Liver (tissue), 9 donors: ENCODE results near the gene TNMD. TPM values are rescaled to one million over a fixed set of nuclear protein-coding genes. Genes with fewer than 3 reads are reported as not detected.
A peak's percentile ranks its signal among the peaks of the same experiment; 100 is the strongest.

ENCODE experiments used
- DNase-seq: peaks from one replicate; pipeline ENCODE4 v3.0.0-alpha.2; 2017; ENCODE audit warnings: low spot score
- H3K27ac ChIP-seq, 2 donors: one replicate each; pipeline ENCODE4 v1.7.0; 2013; ENCODE audit warnings: inconsistent platforms in 2 of 2, low read length in 2 of 2, control low read depth in 1 of 2, low read depth in 1 of 2, mild to moderate bottlenecking in 1 of 2
- H3K27me3 ChIP-seq, 4 donors: one replicate each; pipeline versions ENCODE4 v1.6.1 to v1.7.0; 2013; ENCODE audit warnings: low read length in 3 of 4, inconsistent platforms in 1 of 4, mild to moderate bottlenecking in 1 of 4, moderate library complexity in 1 of 4; ENCODE audit not compliant: control insufficient read depth in 4 of 4, insufficient read depth in 4 of 4
- H3K36me3 ChIP-seq, 4 donors: one replicate each; pipeline versions ENCODE4 v1.6.1 to v1.7.0; 2013; ENCODE audit warnings: low read length in 3 of 4, mild to moderate bottlenecking in 3 of 4, low read depth in 1 of 4, moderate library complexity in 1 of 4; ENCODE audit not compliant: control insufficient read depth in 4 of 4, insufficient read depth in 3 of 4
- H3K4me1 ChIP-seq, 4 donors: one replicate each; pipeline versions ENCODE4 v1.6.1 to v1.7.0; 2013; ENCODE audit warnings: low read length in 3 of 4, mild to moderate bottlenecking in 3 of 4, moderate library complexity in 1 of 4; ENCODE audit not compliant: control insufficient read depth in 4 of 4, insufficient read depth in 4 of 4
- H3K4me3 ChIP-seq, 3 donors: one replicate each; pipeline versions ENCODE4 v1.6.1 to v1.7.0; 2013; ENCODE audit warnings: low read length in 3 of 3, control low read depth in 1 of 3, low read depth in 1 of 3, mild to moderate bottlenecking in 1 of 3
- H3K9ac ChIP-seq, 2 donors: one replicate each; pipeline ENCODE4 v1.7.0; 2013; ENCODE audit warnings: low read length in 2 of 2, mild to moderate bottlenecking in 2 of 2, moderate library complexity in 2 of 2, control low read depth in 1 of 2, low read depth in 1 of 2
- H3K9me3 ChIP-seq, 4 donors: one replicate each; pipeline versions ENCODE4 v1.6.1 to v1.7.0; 2013; ENCODE audit warnings: low read length in 3 of 4; ENCODE audit not compliant: control insufficient read depth in 4 of 4
- ATF3 ChIP-seq: IDR thresholded peaks from 2 replicates; pipeline ENCODE4 v1.6.1; 2016; ENCODE audit warnings: antibody characterized with exemption
- CTCF ChIP-seq: fragments of 150-350 bp; IDR thresholded peaks from 2 replicates; pipeline ENCODE4 v1.5.1; 2017; ENCODE audit warnings: improper control_type of control experiment, low read depth, low read length; ENCODE audit not compliant: missing input control
- EGR1 ChIP-seq, 2 donors: IDR thresholded peaks; 2 replicates each; pipeline ENCODE4 v1.6.1; 2016 to 2018; ENCODE audit warnings: antibody characterized with exemption in 2 of 2, low read depth in 2 of 2
- FOXA1 ChIP-seq: IDR thresholded peaks from 2 replicates; pipeline ENCODE4 v1.6.1; 2016; ENCODE audit warnings: antibody characterized with exemption
- FOXA2 ChIP-seq: IDR thresholded peaks from 2 replicates; pipeline ENCODE4 v1.6.1; 2016; ENCODE audit warnings: antibody characterized with exemption
- GABPA ChIP-seq, 2 donors: IDR thresholded peaks in 1 of 2; conservative IDR thresholded peaks in 1 of 2; 2 replicates each; pipeline ENCODE4 v1.6.1; 2016; ENCODE audit warnings: antibody characterized with exemption in 2 of 2, mild to moderate bottlenecking in 1 of 2, moderate library complexity in 1 of 2
- HNF4A ChIP-seq, 2 donors: conservative IDR thresholded peaks; 2 replicates each; pipeline ENCODE4 v1.6.1; 2016; ENCODE audit warnings: antibody characterized with exemption in 2 of 2, mild to moderate bottlenecking in 2 of 2
- HNF4G ChIP-seq: IDR thresholded peaks from 2 replicates; pipeline ENCODE4 v1.6.1; 2016; ENCODE audit warnings: antibody characterized with exemption
- JUND ChIP-seq, 2 donors: IDR thresholded peaks; 2 replicates each; pipeline ENCODE4 v1.6.1; 2016; ENCODE audit warnings: antibody characterized with exemption in 2 of 2
- NR2F2 ChIP-seq: IDR thresholded peaks from 2 replicates; pipeline ENCODE4 v1.6.1; 2016; ENCODE audit warnings: antibody characterized with exemption
- RAD21 ChIP-seq, 2 donors: IDR thresholded peaks; 2 replicates each; pipeline ENCODE4 v1.6.1; 2016; ENCODE audit warnings: antibody characterized with exemption in 2 of 2, mild to moderate bottlenecking in 2 of 2
- REST ChIP-seq: IDR thresholded peaks from 2 replicates; pipeline ENCODE4 v1.6.1; 2016; ENCODE audit warnings: antibody characterized with exemption, mild to moderate bottlenecking
- RXRA ChIP-seq, 2 donors: IDR thresholded peaks; 2 replicates each; pipeline ENCODE4 v1.6.1; 2017 to 2018; ENCODE audit warnings: antibody characterized with exemption in 2 of 2, mild to moderate bottlenecking in 1 of 2
- TAF1 ChIP-seq: conservative IDR thresholded peaks from 2 replicates; pipeline ENCODE4 v1.6.1; 2016; ENCODE audit warnings: antibody characterized with exemption, mild to moderate bottlenecking
- YY1 ChIP-seq: IDR thresholded peaks from 2 replicates; pipeline ENCODE4 v1.6.1; 2016; ENCODE audit warnings: antibody characterized with exemption, mild to moderate bottlenecking
- ZBTB33 ChIP-seq: IDR thresholded peaks from 2 replicates; pipeline ENCODE4 v1.6.1; 2016; ENCODE audit warnings: antibody characterized with exemption
- WGBS: extraction: QIAGEN DNeasy Blood & Tissue Kit; methylation state at CpG from one replicate; pipeline ENCODE4 v1.1.7; 2013; 5-methylcytosine and 5-hydroxymethylcytosine counted together
- polyA plus RNA-seq, 2 donors: library from polyadenylated mRNA; stranded (reverse) in 1 of 2; unstranded in 1 of 2; fragments of 200-250 nt in 1 of 2; fragments of >200 nt in 1 of 2; fragmentation: Nextera tagmentation in 1 of 2; extraction: Ambion mirVana in 1 of 2; gene quantifications; one replicate each; pipeline versions ENCODE4 v1.2.1 to v1.2.3, GENCODE V29; 2013 to 2015
- total RNA-seq, 2 donors: library from RNA; depleted of rRNA; stranded (reverse); fragments of >200 nt; gene quantifications; one replicate each; pipeline ENCODE4 v1.2.3, GENCODE V29; 2014
- donor health status: healthy.
- donor health status: healthy.
- donor health status: healthy.
- donor health status: healthy.
- donor health status: healthy.

TNMD gene
- total and polyA plus RNA-seq, 4 donors: not detected

GRCh38 chrX:100609591-100609990 lies 24.9 kb downstream of the TNMD start:
- H3K9ac ChIP-seq: no peak overlapping the region
- WGBS: 43% methylated on average over 1 of the region's 1 CpG
- TF ChIP-seq RXRA (IDR thresholded peaks at IDR 0.05): no peak
- TF ChIP-seq YY1: no peak
- TF ChIP-seq HNF4G: no peak
- no peak for TF ChIP-seq JUND (IDR thresholded peaks at IDR 0.05)
- TF ChIP-seq REST: no peak
- peak in 1 of 2 donors; percentile 21 for TF ChIP-seq RAD21 (IDR thresholded peaks at IDR 0.05)
- no peak for TF ChIP-seq ATF3
- TF ChIP-seq CTCF: peak; percentile 8
- TF ChIP-seq FOXA2: no peak

GRCh38 chrX:100611951-100612350 lies 27.2 kb downstream of the TNMD start:
- H3K36me3 ChIP-seq: no peaks in the 10 kb centered on the region
- no peak for DNase-seq
- H3K9me3 ChIP-seq: no peaks in the 10 kb centered on the region
- no peaks in the 10 kb centered on the region for H3K4me1 ChIP-seq
- H3K27me3 ChIP-seq: peaks cover 0 to 2% (median 0%) of the 10 kb centered on the region in 4 donors
- TF ChIP-seq GABPA (IDR thresholded peaks at IDR 0.05 in 1 of 2, conservative IDR thresholded peaks at IDR 0.05 in 1 of 2): no peak
- no peak for TF ChIP-seq REST
- TF ChIP-seq NR2F2: no peak
- no peak for TF ChIP-seq TAF1
- no peak for TF ChIP-seq CTCF
- TF ChIP-seq RAD21 (IDR thresholded peaks at IDR 0.05): no peak
- TF ChIP-seq JUND (IDR thresholded peaks at IDR 0.05): no peak
- TF ChIP-seq RXRA (IDR thresholded peaks at IDR 0.05): no peak
- no peak for TF ChIP-seq HNF4G
- TF ChIP-seq EGR1 (IDR thresholded peaks at IDR 0.05; ENCODE audit: low read depth in 2 of 2): no peak
- no peak for TF ChIP-seq FOXA1
- no peak for TF ChIP-seq HNF4A (conservative IDR thresholded peaks at IDR 0.05)
- no peak for TF ChIP-seq ZBTB33
- WGBS: 89% methylated on average over 5 of the region's 5 CpGs
- H3K4me3 ChIP-seq: no peak overlapping the region
- no peak overlapping the region for H3K27ac ChIP-seq
- H3K9ac ChIP-seq: no peak overlapping the region

More at GRCh38 chrX:100609591-100609990, 24.9 kb downstream of the TNMD start:
- Histone ChIP-seq H3K9me3 (no peaks in the 10 kb centered on the region), H3K36me3 (no peaks in the 10 kb centered on the region), H3K4me3 (no peak overlapping the region), H3K27ac (no peak overlapping the region), H3K4me1 (no peaks in the 10 kb centered on the region), H3K27me3 (peaks cover 0 to 2% (median 0%) of the 10 kb centered on the region in 4 donors)
- no peak for DNase-seq
